Stimulated activated CD8-positive, alpha-beta memory T cell treated with anti-CD3 and anti-CD28 coated beads, Interleukin-15, amount 100 ng/mL, for 1 hour (primary cell): ENCODE results near the gene KCNQ1.

ENCODE experiments used
- DNase-seq: peaks from one replicate; pipeline ENCODE4 v3.0.0-alpha.2; 2020; ENCODE audit warnings: low read depth

The KCNQ1 gene

DNA sequence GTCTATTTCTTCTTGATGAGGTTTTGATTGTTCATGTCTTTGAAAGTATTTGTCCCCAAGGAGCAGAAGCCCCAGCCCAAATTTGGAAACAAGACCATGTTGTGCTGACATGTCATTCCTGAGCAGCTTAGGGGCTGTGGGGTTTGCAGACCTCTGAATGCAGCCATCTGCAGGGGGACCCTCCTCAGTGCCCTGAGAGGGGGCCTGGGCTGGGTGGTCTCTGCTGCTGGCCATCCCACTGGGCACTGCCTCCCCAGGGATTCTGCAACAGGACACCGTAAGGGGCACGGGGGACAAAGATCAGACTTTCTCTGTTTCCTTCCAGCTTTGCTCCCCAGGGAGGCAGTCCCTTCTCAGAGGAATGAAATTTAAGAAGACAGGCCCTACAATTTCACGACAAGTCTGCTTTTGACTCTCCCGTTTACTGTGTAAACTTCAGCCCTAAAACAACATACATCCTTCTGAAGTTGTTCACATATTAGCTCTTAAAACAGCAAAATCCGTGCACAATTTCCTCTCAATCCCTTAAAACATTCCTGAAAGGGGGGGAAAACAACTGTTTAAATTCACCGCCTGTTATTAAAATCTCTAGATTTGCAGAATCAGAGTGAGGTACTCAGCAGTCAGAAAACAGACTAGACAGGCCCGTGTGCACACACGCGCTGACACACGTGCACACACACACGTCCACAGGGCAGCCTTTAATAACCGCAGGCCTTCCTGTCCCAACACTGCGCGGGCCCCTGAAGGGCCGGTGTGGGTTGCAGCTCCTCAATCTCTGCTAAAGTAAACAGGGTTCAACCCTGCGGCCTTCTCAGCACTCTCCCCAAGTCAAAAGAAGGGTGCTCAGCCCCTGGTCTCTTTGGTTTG is 109.8 kb downstream of the KCNQ1 start:
- no peak for DNase-seq

DNA sequence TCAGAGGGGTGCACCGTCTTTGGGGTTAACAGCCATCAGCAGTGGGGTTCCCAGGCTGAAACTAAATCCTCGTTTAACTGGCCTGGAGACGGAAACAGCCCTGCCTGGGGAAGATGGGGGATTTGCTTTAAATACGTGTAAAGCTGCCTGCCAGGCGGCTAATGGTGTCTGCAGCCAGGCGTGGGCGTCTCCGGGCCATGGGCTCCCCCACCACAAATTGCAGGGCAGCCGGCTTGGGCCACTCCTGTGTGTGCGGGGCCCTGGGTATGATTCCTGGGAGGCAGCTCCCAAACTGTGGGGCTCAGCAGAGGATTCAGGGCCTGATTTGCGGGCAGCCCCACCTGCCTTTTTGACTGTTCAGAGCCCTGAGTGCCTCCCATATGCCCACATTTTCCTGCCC is 110.5 kb downstream of the KCNQ1 start:
- no peak for DNase-seq

DNA sequence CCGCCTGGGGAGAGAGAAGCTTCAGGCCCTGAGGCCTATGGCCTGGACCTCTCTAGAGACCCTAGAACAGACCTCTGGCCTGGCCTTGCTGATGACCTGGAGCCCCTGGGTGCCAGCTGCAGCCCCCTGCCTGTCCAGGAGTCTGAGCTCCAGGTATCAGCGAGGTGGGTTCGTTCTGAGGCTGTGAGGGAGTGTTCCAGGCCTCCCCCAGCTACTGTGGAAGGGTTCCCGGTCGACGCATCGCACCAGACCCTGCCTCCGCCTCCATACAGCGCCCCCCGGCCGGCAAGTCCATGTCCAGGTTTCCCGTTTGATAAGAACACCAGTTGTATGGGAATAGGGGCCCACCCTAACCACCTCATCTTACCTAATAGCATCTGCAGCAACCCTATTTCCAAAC is 111.1 kb downstream of the KCNQ1 start:
- no peak for DNase-seq

DNA sequence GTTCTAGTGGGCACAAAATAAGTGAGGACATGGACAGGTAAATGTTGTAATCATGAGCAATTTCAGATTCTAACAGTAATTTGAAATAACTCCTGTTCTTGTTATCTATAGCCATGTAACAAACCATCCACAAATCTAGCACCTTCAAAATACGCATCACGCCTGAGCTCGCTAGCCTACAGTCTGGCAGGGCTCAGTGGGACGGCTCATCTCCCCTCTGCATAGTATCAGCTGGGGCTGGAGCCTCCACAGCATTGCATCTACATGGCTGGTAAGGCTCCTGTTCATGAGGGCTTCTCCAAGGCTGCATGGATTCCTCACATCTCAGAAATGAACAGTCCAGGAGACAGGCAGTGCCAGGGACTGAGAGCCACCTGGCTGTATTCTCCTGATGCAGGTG is 112.6 kb downstream of the KCNQ1 start:
- no peak for DNase-seq

DNA sequence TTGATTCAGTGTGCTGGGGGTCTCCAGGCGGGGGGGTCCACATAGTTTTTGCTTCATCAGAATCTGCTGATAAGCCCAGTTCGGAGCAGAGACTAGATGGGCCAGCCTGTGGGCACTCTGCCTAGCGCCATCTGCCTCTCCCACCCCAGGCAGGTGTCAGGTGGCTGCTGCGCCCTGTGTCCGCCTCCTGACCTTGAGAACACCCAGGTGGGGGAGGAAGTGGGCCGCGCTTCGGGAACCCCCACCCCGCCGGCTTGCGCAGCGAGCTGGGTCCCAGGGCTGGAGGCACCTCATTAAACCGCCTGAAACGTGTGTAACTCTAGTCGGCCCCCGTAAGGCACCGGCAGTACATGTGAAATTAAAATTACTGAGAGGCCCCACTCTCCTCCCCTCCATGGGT is 113.6 kb downstream of the KCNQ1 start:
- DNase-seq: no peak

DNA sequence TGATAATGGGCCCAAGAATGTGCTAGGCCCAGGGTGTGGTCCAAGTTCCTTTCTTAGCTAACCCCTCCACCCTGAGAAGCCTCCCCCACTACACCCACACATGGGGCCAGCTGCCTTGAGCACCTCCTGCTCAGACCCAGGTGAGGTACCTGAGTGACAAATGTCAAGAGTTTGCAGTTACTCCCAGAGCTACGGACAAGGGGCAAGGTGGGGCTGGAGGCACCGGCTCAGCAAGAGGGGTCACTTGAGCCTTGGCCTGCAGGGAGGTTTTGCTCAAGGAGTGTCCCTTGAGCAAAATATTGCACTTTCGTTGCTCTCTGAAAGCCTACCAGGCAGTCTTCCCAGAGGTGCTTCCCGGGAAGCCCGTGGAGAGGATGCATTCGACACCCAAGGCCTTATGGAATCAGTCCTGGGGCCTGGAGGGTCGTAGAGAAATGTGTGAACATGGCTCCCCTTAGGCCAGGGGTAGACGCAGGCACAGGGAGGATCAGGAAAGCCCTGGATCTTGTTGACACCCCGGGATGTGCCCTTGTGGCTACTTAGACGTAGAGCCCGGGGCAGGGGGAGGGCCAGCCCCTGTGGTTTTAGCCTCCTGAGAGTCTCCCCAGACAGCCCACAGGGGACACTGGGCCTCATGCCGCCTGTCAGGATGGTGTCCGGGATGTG is 114.2 kb downstream of the KCNQ1 start:
- no peak for DNase-seq

DNA sequence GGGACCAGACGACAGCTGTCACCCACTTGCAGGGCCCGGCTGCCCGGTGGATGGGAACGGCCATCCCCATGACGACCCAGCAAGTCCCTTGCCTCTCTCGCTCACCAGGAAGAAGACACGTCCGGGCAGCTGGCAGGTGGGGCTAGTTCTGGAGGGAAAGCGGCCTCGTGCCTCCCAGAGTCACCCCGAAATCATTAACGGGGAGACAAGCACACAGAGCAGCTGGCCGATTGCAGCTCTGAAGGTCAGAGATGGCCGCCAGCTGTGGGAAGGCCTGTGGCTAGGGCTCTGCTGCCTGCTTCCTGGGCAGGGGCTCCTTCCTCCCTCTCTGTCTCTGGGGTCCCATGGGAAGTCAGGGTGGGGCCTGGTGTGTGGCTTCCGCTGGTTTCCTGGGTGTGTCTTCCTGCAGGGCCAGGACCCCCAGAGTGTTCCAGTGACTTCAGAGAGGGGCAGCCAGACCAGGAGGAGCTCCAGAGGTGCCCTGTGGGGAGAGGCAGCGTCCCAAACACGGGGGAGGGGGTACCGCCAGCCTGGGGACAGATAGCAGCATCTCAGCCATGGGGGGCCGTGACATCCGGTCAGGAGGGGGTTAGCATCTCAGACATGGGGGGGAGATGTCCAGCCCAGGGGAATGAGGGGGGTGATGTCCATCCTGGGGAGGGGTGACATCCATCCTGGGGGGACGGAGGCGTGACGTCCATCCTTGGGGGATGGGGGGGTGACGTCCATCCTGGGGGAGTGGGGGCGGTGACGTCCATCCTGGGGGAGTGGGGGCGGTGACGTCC is 114.9 kb downstream of the KCNQ1 start:
- no peak for DNase-seq

DNA sequence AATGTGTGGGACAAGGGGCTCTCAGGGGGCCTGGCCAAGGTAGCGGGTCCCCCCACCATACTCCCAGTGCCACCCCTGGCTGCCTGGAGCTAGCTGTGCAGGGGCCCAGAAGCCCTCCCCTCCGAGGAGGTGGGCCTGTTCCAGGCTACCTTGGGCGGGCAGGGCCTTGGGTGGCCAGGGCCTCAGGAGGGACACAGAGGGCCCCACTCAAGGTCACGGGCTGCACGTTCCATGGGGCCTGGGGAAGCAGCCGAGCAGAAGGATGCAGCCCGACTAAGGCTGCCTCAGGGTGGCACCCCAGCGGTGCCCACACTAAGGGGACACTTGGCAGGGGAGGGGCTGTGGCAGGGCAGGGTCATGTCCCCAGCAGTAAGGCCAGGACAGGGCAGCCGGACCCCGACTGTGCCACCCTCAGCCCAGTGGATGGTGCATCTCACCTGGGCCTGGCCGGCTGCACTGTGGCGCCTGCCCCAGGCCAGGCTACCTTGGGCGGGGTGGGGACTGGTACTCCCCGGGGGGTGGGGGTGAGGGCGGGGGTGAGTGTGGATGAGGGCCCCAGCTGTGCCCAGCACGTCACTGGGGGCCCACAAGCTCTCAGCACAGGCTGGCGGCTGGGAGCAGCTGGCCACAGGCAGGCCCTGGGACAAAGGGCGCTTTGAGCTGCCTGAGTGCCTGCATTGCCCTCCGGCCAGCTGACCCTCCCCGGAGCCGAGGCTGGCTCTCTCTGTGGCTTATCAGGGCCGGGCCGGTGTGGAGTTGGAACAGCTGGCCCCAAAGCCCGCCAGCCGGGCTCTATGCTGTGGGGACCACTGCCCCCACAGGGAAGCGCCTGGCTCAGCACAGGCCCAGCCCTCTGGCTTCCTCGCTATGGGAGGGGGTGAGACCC is 117.1 kb downstream of the KCNQ1 start:
- DNase-seq: no peak

DNA sequence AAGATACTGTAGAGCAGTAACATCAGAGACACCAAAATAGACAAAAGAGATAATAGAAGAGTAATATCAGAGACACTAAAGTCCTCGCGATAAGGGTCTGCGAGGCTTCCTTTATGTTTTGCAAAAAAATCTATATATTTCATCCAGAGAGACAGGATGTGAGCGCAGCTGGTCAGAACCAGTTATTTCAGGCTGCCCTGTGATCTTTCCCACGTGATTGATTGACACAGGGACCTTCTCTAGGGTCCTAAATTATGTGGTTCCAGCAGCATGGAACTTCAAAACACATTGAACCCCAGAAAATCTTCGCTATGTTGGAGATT is 118.0 kb downstream of the KCNQ1 start:
- DNase-seq: no peak

DNA sequence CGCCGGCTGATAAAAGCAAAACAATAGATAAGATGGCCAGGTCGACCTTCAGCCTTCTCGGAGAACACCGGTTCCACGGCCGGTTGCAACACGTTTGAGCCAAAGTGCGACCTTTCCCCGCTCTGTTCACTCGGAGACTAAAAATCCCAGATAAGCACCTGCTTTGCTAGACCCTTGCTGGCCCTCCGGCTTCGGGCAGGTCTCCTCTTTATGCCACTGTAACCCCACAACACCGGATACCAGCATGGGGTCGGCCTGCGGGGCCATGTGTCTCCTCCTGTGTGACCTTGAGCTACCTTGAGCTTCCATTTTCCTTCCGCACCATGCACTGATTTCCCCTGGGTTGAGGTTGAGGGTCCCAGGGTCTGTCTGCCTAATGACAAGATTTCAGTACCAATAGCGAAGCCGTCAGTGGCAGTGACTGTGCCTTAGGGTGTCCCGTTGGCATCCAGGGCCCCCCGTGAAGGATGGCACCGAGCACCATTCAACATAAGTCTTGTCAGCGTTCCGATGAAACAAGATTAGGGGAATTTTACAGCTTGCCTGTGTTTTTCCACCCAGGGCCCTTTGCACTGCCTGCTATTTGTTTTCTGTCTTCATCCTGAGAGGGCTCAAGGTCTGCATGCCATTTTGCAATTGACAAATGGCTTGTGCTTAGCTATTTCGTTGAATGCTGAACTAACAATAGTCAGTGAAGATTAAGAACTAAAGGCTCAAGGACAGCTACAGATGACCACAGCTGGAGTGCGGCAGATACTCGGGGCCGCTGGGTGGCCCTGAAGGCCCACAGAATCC is 118.6 kb downstream of the KCNQ1 start:
- DNase-seq: no peak

DNA sequence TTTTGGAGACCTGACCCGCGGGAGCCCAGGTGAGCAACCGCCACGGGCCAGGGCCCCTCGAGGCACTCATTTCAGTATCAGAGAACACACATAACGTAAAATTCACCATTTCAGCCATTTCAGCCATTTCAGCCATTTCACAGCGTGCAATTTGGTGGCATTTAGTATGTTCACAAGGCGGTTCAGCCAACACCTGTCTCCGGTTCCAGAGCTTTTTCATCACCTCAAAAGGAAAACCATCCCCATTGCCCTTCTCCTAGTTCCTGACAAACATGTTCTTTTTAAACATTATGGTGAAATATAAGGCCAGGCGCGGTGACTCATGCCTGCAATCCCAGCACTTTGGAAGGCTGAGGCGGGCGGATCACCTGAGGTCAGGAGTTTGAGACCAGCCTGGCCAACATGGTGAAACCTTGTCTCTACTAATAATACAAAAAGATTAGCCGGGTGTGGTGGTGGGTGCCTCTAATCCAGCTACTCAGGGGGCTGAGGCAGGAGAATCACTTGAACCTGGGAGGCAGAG is 119.3 kb downstream of the KCNQ1 start:
- no peak for DNase-seq

DNA sequence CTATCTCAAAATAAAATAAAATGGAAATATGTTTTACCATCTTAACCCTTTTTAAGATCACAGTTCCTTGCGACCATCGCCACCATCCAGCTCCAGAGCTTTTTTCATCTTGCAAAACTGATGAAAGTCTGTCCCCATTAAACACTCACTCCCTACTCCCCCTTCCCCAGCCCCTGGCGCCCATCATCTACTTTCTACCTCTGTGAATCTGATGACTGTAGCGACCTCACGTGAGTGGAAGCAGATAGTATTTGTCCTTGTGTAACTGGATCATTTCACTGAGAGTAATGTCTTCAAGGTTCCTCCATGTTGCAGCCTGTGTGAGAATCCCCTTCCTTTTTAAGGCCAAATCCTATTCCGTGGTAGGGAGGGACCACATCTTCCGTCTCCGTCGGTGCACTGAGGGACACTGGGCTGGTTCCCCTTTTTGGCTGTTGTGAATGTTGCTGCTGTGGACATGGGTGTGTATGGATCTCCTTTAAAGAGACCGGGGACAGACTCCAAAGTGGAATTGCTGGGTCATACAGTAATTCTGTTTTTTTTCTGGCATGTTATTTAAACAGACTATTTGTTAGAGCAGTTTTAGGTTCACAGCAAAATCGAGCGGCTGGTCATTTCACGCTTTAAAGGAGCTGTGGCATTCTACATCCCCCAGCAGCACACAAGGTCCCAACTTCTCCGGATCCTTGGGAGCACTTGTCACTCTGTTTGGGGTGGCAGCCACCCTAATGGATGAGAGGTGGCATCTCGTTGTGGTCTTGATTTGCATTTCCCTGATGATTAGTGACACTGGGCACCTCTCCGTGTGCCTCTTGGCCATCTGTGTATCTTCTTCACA is 120.0 kb downstream of the KCNQ1 start:
- DNase-seq: no peak

DNA sequence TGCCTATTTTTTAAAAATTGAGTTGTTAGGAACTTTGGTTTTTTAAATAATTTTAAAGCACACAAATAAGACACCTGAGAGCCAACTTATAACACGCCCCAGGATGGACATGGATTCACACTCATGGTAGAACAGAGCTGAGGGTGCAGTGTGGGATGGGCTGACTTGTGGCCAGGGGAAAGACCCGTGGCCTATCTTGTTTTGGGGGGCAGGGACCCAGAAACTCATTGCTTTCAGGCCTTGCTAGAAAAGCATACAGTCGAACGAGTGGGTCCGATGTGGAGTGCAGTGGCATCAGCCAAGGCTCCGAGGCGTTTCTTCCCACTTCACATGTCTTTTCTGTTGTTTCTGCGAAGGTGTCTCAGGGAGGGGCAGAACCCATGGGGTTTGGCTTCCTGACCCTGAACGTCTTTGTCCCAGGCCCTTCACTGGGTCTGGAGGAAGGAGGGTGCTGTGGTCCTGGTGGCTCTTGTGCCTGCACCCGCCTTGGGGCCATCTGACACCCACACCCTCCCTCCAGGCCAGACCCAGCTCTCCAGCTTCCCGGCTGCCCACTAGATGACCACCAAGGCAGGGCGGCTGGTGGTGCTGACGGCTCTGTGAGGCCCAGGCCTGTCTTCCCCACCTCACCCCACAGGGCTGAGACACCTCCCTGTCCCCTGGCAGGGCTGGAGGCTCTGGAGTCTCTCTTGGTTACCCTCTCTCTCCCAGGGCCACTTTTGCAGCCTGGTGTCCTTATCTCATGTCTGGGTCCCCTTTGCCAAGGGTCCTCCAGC is 120.8 kb downstream of the KCNQ1 start:
- DNase-seq: no peak

DNA sequence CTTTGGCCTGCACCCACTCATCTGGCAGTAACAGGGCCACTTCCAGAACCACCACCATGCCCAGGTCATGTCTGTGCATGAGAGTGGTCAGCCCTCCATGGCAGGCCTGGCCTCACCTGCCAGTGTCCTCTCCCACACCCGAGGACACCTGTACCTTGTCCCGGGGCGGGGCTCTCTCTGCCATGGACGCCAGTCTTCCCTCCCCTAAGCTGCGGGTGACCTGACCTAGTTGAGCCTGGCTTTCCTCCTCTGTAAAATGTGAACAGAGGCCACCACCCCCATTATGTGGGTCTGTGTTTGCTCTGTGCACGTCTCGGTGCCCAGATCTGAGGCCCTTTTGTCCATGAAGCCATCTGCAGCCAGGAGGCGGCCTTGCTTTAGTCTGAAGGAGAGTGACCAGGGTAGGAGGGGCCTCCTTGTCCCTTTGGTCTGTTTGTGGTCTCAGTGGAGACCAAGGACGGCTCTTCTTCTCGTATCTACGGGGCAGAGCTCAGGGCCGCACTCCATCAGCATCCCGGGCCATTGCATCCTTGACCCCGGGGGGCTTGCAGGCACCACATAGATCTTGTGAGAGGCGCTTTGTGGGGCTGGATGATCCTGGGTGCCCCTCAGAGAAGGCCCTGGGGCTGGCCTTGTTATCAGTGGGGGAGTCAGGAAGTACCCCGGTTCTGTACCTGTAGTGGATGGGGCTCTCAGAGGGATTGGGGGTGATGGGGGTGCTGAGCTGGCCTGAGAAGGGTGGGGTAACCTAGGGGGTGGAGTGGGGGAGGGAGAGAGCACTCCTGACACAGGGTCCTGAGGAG is 121.6 kb downstream of the KCNQ1 start:
- no peak for DNase-seq

DNA sequence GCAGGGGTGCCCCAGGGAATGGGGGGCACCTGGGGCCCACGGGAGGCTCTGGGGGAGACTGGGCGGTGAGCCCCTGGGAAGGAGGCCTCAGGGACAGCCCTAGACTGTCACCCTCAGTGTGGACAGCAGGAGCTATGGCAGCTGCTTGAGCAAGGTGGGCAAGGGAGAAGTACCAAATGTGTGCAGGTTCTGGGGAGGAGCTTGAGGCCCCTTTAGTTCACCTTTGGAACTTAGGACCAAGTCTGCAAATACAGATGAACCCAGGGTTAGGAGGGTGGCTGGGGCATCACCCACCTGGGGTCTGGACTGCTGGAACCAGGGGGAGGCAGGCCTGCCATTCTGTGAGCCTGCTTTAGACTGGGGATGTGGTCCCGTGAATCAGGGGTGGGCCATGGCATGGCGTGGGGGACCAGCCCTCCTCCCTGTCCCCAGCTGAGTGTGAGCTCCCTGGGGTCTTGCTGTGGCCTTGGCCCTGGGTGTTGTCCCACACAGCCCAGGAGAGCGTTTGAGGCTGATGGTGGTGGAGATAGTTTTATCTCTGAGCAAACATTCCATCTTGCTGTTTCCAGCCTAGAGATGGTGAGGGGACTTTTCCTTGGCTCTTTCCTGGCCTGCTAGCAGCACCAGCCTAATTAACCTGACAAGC is 122.3 kb downstream of the KCNQ1 start:
- no peak for DNase-seq

DNA sequence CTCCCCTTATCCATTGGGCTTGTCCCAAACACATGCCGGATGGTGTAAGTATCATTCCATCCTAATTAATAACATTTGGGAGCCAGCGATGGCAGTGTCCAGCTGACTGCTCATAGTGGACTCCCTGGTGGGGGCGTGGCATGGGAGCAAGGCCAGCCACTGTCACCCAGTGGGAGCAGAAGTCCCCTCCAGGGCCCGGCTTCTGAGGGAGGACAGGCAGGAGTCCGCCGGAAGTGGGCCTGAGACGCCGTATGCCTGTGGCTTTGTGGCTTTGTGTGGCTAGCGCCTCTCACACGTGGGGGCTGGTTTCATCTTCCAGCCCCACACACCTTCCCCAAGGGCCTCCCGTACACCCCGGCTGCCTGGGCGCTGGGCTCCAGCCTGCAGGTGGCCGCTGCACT is 124.5 kb downstream of the KCNQ1 start:
- no peak for DNase-seq

DNA sequence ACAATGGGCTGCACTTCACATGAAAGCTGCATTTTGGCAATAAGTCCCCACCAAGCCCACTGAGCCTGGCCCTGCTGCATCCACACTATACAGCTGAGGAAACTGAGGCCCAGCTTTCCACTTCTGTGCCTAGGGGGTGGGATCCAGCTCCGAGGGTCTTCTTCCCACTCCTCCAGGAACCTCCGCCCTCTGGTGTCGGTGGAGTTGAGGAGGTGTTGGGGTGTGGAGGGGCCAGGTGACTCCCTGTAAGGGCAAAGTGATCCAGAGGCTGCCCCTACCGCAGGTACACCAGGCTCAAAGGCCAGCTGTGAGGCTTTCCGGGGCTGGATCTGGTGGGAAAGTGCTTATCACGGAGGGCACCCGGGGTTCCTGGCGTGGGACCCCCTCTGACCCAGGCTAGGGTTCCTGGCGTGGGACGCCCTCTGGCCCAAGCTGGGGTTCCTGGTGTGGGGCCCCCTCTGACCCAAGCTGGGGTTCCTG is 125.0 kb downstream of the KCNQ1 start:
- DNase-seq: no peak
